ENCODE data around the gene CCDC32. TPM values are rescaled to one million over a fixed set of nuclear protein-coding genes. Genes with fewer than 3 reads are reported as not detected.

The CCDC32 gene
- total RNA-seq, 1 experiment from 2014 or later = 8.9 TPM

DNA sequence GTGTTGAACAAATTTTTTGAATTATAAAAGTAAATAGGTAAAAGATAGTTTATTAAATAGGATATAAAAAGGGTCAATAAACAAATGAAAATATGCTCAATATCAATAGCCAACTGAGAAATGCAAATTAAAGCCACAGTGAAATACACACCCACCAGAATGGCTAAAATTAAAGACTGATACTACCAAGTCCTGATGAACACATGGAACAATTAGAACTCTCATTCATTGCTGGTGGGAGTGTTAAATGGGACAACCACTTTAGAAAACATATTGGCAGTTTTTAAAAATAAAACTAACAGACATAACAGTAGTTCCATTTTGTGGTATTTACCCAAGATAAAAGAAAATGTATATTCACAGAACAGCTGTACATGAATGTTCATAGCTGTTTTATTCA, 41.2 kb downstream of the CCDC32 start:
- no peak overlapping the region for H3K4me2 ChIP-seq (ENCODE audit: insufficient read depth, insufficient read length, low read length)
- no peak overlapping the region for H3T11ph ChIP-seq (ENCODE audit: low read length)
- no peak overlapping the region for H3K27ac ChIP-seq (ENCODE audit: insufficient read length, low read depth, low read length)
- Mint-ChIP-seq H3K27ac (no peak overlapping the region), H3K27me3 (ENCODE audit: low read depth) (peaks cover 2% of the 10 kb centered on the region; the same call in 1 of the 2 replicates), H3K9me3 (no peaks in the 10 kb centered on the region), H3K36me3 (ENCODE audit: insufficient read depth in 1 of 3, low read depth in 3 of 3) (no peaks in the 10 kb centered on the region), H3K4me3 (no peak overlapping the region), H3K4me1 (peaks cover 2 to 6% of the 10 kb centered on the region in 2 experiments)
- no peak overlapping the region for H3K14ac ChIP-seq (ENCODE audit: insufficient read depth, low read length)
- H3K4ac ChIP-seq (ENCODE audit: low read depth, low read length) = no peak overlapping the region
- H2BK5ac ChIP-seq (ENCODE audit: insufficient read length, low read length) = no peak overlapping the region
- no peaks in the 10 kb centered on the region for H4K20me1 ChIP-seq (ENCODE audit: control insufficient read depth, insufficient read depth, insufficient read length)
- no peak overlapping the region for H2BK12ac ChIP-seq (ENCODE audit: insufficient read length, low read depth, low read length)
- no peak overlapping the region for H3K56ac ChIP-seq (ENCODE audit: insufficient read length, low read depth, low read length)
- H2BK15ac ChIP-seq (ENCODE audit: low read depth, low read length) = no peak overlapping the region
- H3K27me3 ChIP-seq (ENCODE audit: insufficient read depth, low read length) = no peaks in the 10 kb centered on the region
- DNase-seq = no peak
- no peak overlapping the region for H3K23ac ChIP-seq (ENCODE audit: insufficient read length, low read depth, low read length)
- no peak overlapping the region for H2AK5ac ChIP-seq (ENCODE audit: insufficient read length, low read length)
- no peak overlapping the region for H4K8ac ChIP-seq (replicated peaks; ENCODE audit: insufficient read length, low read depth, low read length)
- H3K18ac ChIP-seq (ENCODE audit: insufficient read length, low read depth, low read length) = no peak overlapping the region
- TF ChIP-seq CTCF (conservative IDR thresholded peaks at IDR 0.05) = no peak
- no peak overlapping the region for H2BK20ac ChIP-seq (ENCODE audit: low read depth, low read length, poor library complexity, severe bottlenecking)
- no peak overlapping the region for H3K9ac ChIP-seq (ENCODE audit: extremely low read depth, insufficient read length, low read length)
- no peak overlapping the region for H4K5ac ChIP-seq (ENCODE audit: insufficient read length, low read depth, low read length)
- no peak overlapping the region for H4K91ac ChIP-seq (ENCODE audit: insufficient read length, low read depth, low read length)
- no peaks in the 10 kb centered on the region for H3K4me1 ChIP-seq (ENCODE audit: insufficient read depth, low read length)
- H3K23me2 ChIP-seq (ENCODE audit: insufficient read length, low read depth, low read length, poor library complexity, severe bottlenecking) = peaks cover 3% of the 10 kb centered on the region
- no peak overlapping the region for H2AFZ ChIP-seq (ENCODE audit: low read length)
- H2BK120ac ChIP-seq (ENCODE audit: low read depth, low read length, poor library complexity, severe bottlenecking) = no peak overlapping the region
- H3K79me1 ChIP-seq (ENCODE audit: insufficient read depth, low read depth, low read length, poor library complexity, severe bottlenecking) = no peaks in the 10 kb centered on the region
- H3K9me3 ChIP-seq (ENCODE audit: control insufficient read depth, low read depth, low read length) = no peaks in the 10 kb centered on the region
- no peaks in the 10 kb centered on the region for H3K79me2 ChIP-seq (ENCODE audit: insufficient read depth, low read length)

All from H9 (cell line).